ENCODE results near the gene EMC9.

EMC9 gene

GRCh38 chr14:24141097-24141880 is at the start of gene EMC9:
Gene EMC9, minus strand, starts transcription at chr14:24141591. Its CDS starts 287 bp downstream, at chr14:24141304.
- DNase-seq (ENCODE audit: low spot score) = peak; percentile 98

GRCh38 chr14:24190416-24190815 is 49.0 kb upstream of the EMC9 start:
- DNase-seq (ENCODE audit: low spot score) = no peak

GRCh38 chr14:24189460-24189859 is 48.1 kb upstream of the EMC9 start:
- no peak for DNase-seq (ENCODE audit: low spot score)

GRCh38 chr14:24189059-24189375 is 47.6 kb upstream of the EMC9 start:
- no peak for DNase-seq (ENCODE audit: low spot score)

- peak; percentile 78 for DNase-seq (ENCODE audit: low spot score)
These were observed 47.1 kb upstream of the EMC9 start, which contains the start of gene IPO4 for GRCh38 chr14:24188251-24189058. Gene IPO4, minus strand, starts transcription at chr14:24188816. Its CDS starts 29 bp downstream, at chr14:24188787.

- DNase-seq (ENCODE audit: low spot score) = no peak
These were observed 46.1 kb upstream of the EMC9 start for GRCh38 chr14:24187539-24187915.

- DNase-seq (ENCODE audit: low spot score) = no peak
These were observed 45.6 kb upstream of the EMC9 start for GRCh38 chr14:24186831-24187538.

GRCh38 chr14:24185741-24186140 is 44.4 kb upstream of the EMC9 start:
- DNase-seq (ENCODE audit: low spot score) = no peak

- DNase-seq (ENCODE audit: low spot score) = no peak
These were observed 43.6 kb upstream of the EMC9 start for GRCh38 chr14:24185026-24185425.

- no peak for DNase-seq (ENCODE audit: low spot score)
These were observed 42.9 kb upstream of the EMC9 start for GRCh38 chr14:24184104-24184970.

GRCh38 chr14:24183014-24183481 is 41.7 kb upstream of the EMC9 start:
- no peak for DNase-seq (ENCODE audit: low spot score)

- DNase-seq (ENCODE audit: low spot score) = no peak
These were observed 40.9 kb upstream of the EMC9 start for GRCh38 chr14:24182110-24182882.

GRCh38 chr14:24181371-24182077 is 40.1 kb upstream of the EMC9 start:
- DNase-seq (ENCODE audit: low spot score) = no peak

- no peak for DNase-seq (ENCODE audit: low spot score)
These were observed 38.8 kb upstream of the EMC9 start for GRCh38 chr14:24179961-24180796.

- DNase-seq (ENCODE audit: low spot score) = no peak
These were observed 38.0 kb upstream of the EMC9 start for GRCh38 chr14:24179294-24179960.

GRCh38 chr14:24178399-24179178 is 37.2 kb upstream of the EMC9 start:
- no peak for DNase-seq (ENCODE audit: low spot score)

- no peak for DNase-seq (ENCODE audit: low spot score)
These were observed 36.5 kb upstream of the EMC9 start for GRCh38 chr14:24177891-24178290.

Data from hematopoietic multipotent progenitor cell treated with erythropoietin and hydrocortisone succinate and interleukin-3 and kit ligand, for 17 days (in vitro differentiated cells).